CD8-positive, alpha-beta memory T cell (primary cell): Measurements from ENCODE around the gene PTCH1. TPM values are rescaled to one million over a fixed set of nuclear protein-coding genes. Genes with fewer than 3 reads are reported as not detected.

Experiments used
- CTCF ChIA-PET: fragments of 350-600 bp; sonication (Branson Sonifier 250); formaldehyde crosslinking; loops from one replicate; lab custom pipeline; 2021; ENCODE audit warnings: antibody characterized with exemption; lab: Charles Lee
- POLR2A ChIA-PET: fragments of 350-600 bp; sonication (Branson Sonifier 250); formaldehyde crosslinking; loops from one replicate; lab custom pipeline; 2021; ENCODE audit warnings: antibody characterized with exemption; lab: Charles Lee
- DNase-seq, 5 donors: peaks; one replicate each; pipeline versions ENCODE4 v3.0.0 to v3.0.0-alpha.2; 2020 to 2022; ENCODE audit warnings: mixed read lengths in 1 of 5
- H3K27ac ChIP-seq: one replicate; pipeline ENCODE4 v1.7.0; 2013; ENCODE audit warnings: low read depth, mild to moderate bottlenecking, low read length, moderate library complexity
- H3K27me3 ChIP-seq: 2 replicates; pipeline ENCODE4 v1.7.0; 2013; ENCODE audit warnings: low read length, mild to moderate bottlenecking; ENCODE audit not compliant: insufficient read depth, poor library complexity, severe bottlenecking
- H3K36me3 ChIP-seq: 2 replicates; pipeline ENCODE4 v1.7.0; 2013; ENCODE audit warnings: mild to moderate bottlenecking, low read length, moderate library complexity; ENCODE audit not compliant: insufficient read depth
- H3K4me1 ChIP-seq: 2 replicates; pipeline ENCODE4 v1.7.0; 2013; ENCODE audit warnings: mild to moderate bottlenecking, low read length, moderate library complexity; ENCODE audit not compliant: insufficient read depth
- H3K4me3 ChIP-seq: 2 replicates; pipeline ENCODE4 v1.7.0; 2013; ENCODE audit warnings: mild to moderate bottlenecking, low read length
- H3K9me3 ChIP-seq: 2 replicates; pipeline ENCODE4 v1.7.0; 2013; ENCODE audit warnings: mild to moderate bottlenecking, low read length
- H3K27ac Mint-ChIP-seq, 8 donors: one replicate each; pipeline ENCODE4 v1.8.0; 2020 to 2021; ENCODE audit warnings: mixed read lengths in 8 of 8, mild to moderate bottlenecking in 6 of 8, inconsistent platforms in 3 of 8, moderate library complexity in 3 of 8
- H3K27me3 Mint-ChIP-seq, 2 donors: one replicate each; pipeline ENCODE4 v1.8.0; 2020 to 2021; ENCODE audit warnings: mixed read lengths in 2 of 2, mild to moderate bottlenecking in 1 of 2, moderate library complexity in 1 of 2
- H3K36me3 Mint-ChIP-seq, 3 donors: one replicate each; pipeline ENCODE4 v1.8.0; 2020 to 2021; ENCODE audit warnings: mixed read lengths in 3 of 3, inconsistent platforms in 1 of 3, mild to moderate bottlenecking in 1 of 3
- H3K4me1 Mint-ChIP-seq, 3 donors: one replicate each; pipeline ENCODE4 v1.8.0; 2020 to 2021; ENCODE audit warnings: mixed read lengths in 3 of 3, inconsistent platforms in 1 of 3, mild to moderate bottlenecking in 1 of 3
- H3K4me3 Mint-ChIP-seq, 7 donors: one replicate each; pipeline ENCODE4 v1.8.0; 2020 to 2021; ENCODE audit warnings: mixed read lengths in 7 of 7, mild to moderate bottlenecking in 6 of 7, moderate library complexity in 4 of 7, inconsistent platforms in 2 of 7
- H3K9me3 Mint-ChIP-seq, 5 donors: one replicate each; pipeline ENCODE4 v1.8.0; 2020 to 2022; ENCODE audit warnings: mixed read lengths in 5 of 5, mild to moderate bottlenecking in 3 of 5, moderate library complexity in 2 of 5, inconsistent platforms in 1 of 5
- polyA plus RNA-seq: library from polyadenylated mRNA; unstranded; fragments of 300-500 nt; fragmentation: Illumina TruSeq; gene quantifications from one replicate; pipeline ENCODE4 v1.2.3, GENCODE V29; 2021
- total RNA-seq, 2 experiments: library from RNA; stranded (reverse); gene quantifications; one replicate each; pipeline ENCODE4 v1.2.3, GENCODE V29; 2021

Gene PTCH1
- total and polyA plus RNA-seq, 3 experiments from 2014 or later: 7.1 to 23.3 (median 7.9) TPM

DNA sequence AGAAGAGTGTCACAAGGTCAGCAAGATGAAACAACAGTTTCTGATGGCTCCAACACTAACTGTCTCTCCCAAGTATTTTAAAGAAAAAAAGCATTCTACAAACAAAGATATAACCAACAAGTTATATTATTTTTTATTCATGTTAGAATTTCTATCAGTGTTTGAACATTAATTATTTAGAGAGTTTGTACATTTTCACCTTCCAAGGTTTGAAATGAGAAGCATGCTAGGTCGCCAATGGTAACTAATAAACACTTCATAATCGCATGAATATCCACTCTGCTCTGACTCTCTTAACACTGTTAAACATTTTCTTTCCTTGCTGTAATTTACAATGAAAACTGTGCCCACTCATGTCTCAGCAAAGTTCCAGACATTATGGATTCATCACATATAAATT lies 73.5 kb downstream of the PTCH1 start:
- no peak overlapping the region for H3K4me3 ChIP-seq
- Mint-ChIP-seq H3K27ac (peak overlapping the region in 1 of 8 donors; percentile 51), H3K4me3 (no peak overlapping the region), H3K4me1 (peaks cover 0 to 8% (median 0%) of the 10 kb centered on the region in 3 donors), H3K9me3 (no peaks in the 10 kb centered on the region), H3K27me3 (peaks cover 2 to 3% of the 10 kb centered on the region in 2 donors), H3K36me3 (peaks cover 5 to 32% (median 7%) of the 10 kb centered on the region in 3 donors)
- POLR2A ChIA-PET: no interaction called here
- H3K4me1 ChIP-seq: no peaks in the 10 kb centered on the region
- peaks cover 15% of the 10 kb centered on the region for H3K36me3 ChIP-seq
- no peaks in the 10 kb centered on the region for H3K9me3 ChIP-seq
- CTCF ChIA-PET: no interaction called here
- no peaks in the 10 kb centered on the region for H3K27me3 ChIP-seq
- no peak for DNase-seq
- no peak overlapping the region for H3K27ac ChIP-seq

DNA sequence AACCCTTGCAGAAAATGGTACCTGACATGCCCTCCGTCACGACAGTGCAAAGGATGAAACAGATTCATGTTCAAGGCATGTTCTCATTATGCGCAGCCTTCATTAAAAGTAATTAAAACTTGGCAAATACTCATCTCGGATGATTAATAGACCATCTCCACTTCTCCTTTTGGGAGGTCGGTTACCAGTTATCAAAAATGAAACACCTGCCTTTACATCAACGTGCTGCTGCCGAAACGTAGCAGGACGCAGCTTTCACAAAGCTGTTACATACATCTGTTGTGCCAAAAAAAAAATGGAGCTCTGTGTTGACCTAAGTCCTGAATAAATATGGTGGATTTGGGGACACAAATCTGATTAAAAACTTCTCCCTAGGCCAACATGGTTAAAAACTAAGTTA lies 75.7 kb downstream of the PTCH1 start:
- Mint-ChIP-seq H3K27ac (no peak overlapping the region), H3K9me3 (no peaks in the 10 kb centered on the region), H3K36me3 (peaks cover 1 to 12% (median 5%) of the 10 kb centered on the region in 3 donors), H3K4me1 (peaks cover 0 to 2% (median 2%) of the 10 kb centered on the region in 3 donors), H3K27me3 (peaks cover 3 to 5% of the 10 kb centered on the region in 2 donors), H3K4me3 (no peak overlapping the region)
- POLR2A ChIA-PET: interaction anchor here (0.5 kb wide), 1 partner anchor 65 kb away, joined by 3 read pairs; no protein-coding TSS in a partner anchor
- H3K9me3 ChIP-seq: no peaks in the 10 kb centered on the region
- no peak for DNase-seq
- no peaks in the 10 kb centered on the region for H3K27me3 ChIP-seq
- peaks cover 9% of the 10 kb centered on the region for H3K36me3 ChIP-seq
- CTCF ChIA-PET: no interaction called here
- no peak overlapping the region for H3K27ac ChIP-seq
- H3K4me3 ChIP-seq: no peak overlapping the region
- H3K4me1 ChIP-seq: no peaks in the 10 kb centered on the region

DNA sequence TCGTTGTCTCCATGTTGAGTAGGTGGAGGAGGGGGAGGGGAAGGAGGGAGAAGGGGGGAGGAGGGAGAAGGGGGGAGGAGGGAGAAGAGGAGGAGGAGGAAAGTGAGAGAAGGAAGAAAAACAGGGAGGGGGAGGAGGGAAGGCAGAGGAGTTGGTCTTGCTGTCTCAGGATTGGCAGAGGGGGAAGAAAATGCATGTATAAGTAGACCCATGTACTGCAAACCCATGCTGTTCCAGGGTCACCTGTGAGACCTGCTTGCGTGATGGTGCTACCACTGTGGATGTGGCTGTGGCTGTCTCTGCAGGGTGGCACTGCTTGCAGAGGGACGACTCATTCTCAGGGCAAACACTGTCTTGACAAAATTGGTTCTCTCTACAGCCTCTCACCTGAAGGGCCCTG lies 76.3 kb downstream of the PTCH1 start:
- Histone ChIP-seq H3K4me1 (no peaks in the 10 kb centered on the region), H3K27ac (no peak overlapping the region), H3K27me3 (no peaks in the 10 kb centered on the region), H3K4me3 (no peak overlapping the region), H3K9me3 (no peaks in the 10 kb centered on the region), H3K36me3 (peaks cover 6% of the 10 kb centered on the region)
- H3K9me3 Mint-ChIP-seq: no peaks in the 10 kb centered on the region
- H3K4me3 Mint-ChIP-seq: no peak overlapping the region
- no peak overlapping the region for H3K27ac Mint-ChIP-seq
- POLR2A ChIA-PET: no interaction called here
- CTCF ChIA-PET: no interaction called here
- no peak for DNase-seq
- peaks cover under 1 to 4% (median 1%) of the 10 kb centered on the region in 3 donors for H3K4me1 Mint-ChIP-seq
- peaks cover 3 to 5% of the 10 kb centered on the region in 2 donors for H3K27me3 Mint-ChIP-seq
- H3K36me3 Mint-ChIP-seq: peaks cover 1 to 9% (median 1%) of the 10 kb centered on the region in 3 donors

DNA sequence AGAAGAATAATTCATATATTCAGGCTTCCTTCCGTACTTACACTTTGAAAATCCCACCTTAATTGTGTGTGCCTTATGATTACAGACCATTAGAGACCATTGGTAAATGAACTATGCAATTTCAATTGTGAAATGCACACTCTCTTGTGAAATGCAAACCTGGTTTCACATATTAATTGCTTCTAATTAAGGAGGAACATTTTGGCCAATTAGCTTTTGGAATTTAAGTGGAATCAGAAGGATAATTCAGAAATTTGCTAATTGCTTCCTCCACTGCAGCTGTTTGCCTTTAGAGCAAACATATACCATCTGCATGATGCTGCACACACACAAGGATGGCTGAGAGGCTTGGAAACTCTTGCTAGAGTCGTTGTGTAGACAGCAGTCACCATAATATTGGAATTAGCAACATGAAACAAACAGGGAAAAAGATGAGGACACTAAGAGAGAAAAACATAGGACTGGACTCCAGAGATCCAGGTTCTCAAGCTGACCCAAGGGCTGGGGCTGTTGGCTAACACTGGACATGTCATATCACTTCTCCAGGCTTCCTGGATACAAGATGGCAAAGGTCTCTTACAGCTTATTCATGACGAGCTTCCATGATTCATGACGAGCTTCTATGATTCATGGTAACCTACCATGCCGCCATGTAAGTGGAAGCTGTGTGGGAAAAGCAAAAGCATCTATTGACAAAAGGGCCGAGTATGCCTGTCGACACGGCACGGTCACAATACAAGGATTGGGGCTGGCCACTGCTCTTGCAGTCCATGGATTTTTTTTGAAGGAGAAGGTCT lies 78.0 kb downstream of the PTCH1 start:
- no peak for DNase-seq
- no peak overlapping the region for H3K27ac ChIP-seq
- H3K4me1 ChIP-seq: no peaks in the 10 kb centered on the region
- no peaks in the 10 kb centered on the region for H3K36me3 ChIP-seq
- H3K4me3 ChIP-seq: no peak overlapping the region
- H3K27me3 ChIP-seq: no peaks in the 10 kb centered on the region
- Mint-ChIP-seq H3K27ac (no peak overlapping the region), H3K9me3 (no peaks in the 10 kb centered on the region), H3K27me3 (peaks cover 3 to 5% of the 10 kb centered on the region in 2 donors), H3K4me1 (peaks cover 1 to 8% (median 6%) of the 10 kb centered on the region in 3 donors), H3K4me3 (no peak overlapping the region), H3K36me3 (peaks cover 0 to 3% (median 0%) of the 10 kb centered on the region in 3 donors)
- H3K9me3 ChIP-seq: no peaks in the 10 kb centered on the region
- CTCF ChIA-PET: no interaction called here
- POLR2A ChIA-PET: no interaction called here

DNA sequence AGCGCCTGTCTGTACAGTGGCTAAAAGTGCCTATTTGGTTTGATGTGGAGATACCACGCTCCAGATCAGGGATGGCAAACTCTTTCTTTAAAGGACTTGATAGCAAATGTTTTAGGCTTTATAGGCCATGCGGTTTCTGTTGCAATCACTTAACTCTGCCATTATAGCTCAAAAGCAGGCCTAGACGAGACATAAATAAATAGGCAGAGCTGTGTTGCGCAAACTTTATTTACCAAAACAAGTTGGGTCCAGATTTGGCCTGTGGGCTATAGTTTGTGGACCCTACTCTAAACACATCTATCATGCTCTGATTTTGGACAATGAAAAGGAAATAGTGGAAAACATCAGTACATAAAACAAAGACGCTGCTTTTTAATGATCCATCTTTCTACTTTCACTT lies 79.2 kb downstream of the PTCH1 start:
- ChIA-PET CTCF (no interaction called here), POLR2A (no interaction called here)
- Mint-ChIP-seq H3K4me3 (no peak overlapping the region), H3K9me3 (no peaks in the 10 kb centered on the region), H3K36me3 (peaks cover 0 to 2% (median 0%) of the 10 kb centered on the region in 3 donors), H3K27ac (no peak overlapping the region), H3K27me3 (peaks cover 3 to 5% of the 10 kb centered on the region in 2 donors), H3K4me1 (peaks cover 3 to 8% (median 6%) of the 10 kb centered on the region in 3 donors)
- Histone ChIP-seq H3K36me3 (no peaks in the 10 kb centered on the region), H3K27ac (no peak overlapping the region), H3K9me3 (no peaks in the 10 kb centered on the region), H3K27me3 (no peaks in the 10 kb centered on the region), H3K4me3 (no peak overlapping the region), H3K4me1 (no peaks in the 10 kb centered on the region)
- DNase-seq: no peak

DNA sequence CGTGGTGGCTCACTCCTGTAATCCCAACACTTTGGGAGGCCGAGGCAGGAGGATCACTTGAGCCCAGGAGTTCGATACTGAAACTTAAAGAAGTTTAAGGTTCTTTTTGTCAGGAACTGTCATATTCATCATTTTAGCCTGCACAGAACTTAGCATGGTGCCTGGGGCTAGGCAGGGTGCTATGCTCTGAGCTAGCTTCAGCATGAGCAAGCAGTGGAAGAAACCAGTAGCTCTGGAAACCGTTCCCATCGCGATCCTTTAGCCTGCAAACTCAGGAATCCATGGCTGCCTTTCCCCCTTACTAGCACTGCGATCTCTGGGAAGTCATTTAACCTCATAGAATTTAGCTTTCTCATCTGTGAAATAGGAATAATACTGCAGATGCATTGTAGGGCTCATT lies 80.4 kb downstream of the PTCH1 start:
- Mint-ChIP-seq H3K27ac (peak overlapping the region in 1 of 8 donors; percentile 17), H3K27me3 (peaks cover 3 to 5% of the 10 kb centered on the region in 2 donors), H3K9me3 (no peaks in the 10 kb centered on the region), H3K36me3 (peaks cover 0 to 2% (median 0%) of the 10 kb centered on the region in 3 donors), H3K4me1 (peaks cover 3 to 8% (median 6%) of the 10 kb centered on the region in 3 donors), H3K4me3 (no peak overlapping the region)
- Histone ChIP-seq H3K36me3 (no peaks in the 10 kb centered on the region), H3K27me3 (no peaks in the 10 kb centered on the region), H3K27ac (no peak overlapping the region), H3K4me1 (no peaks in the 10 kb centered on the region), H3K9me3 (no peaks in the 10 kb centered on the region), H3K4me3 (no peak overlapping the region)
- POLR2A ChIA-PET: no interaction called here
- no peak for DNase-seq
- CTCF ChIA-PET: interaction anchor here (1.6 kb wide), 1 partner anchor 26 kb away, joined by 3 read pairs; no protein-coding TSS in a partner anchor

DNA sequence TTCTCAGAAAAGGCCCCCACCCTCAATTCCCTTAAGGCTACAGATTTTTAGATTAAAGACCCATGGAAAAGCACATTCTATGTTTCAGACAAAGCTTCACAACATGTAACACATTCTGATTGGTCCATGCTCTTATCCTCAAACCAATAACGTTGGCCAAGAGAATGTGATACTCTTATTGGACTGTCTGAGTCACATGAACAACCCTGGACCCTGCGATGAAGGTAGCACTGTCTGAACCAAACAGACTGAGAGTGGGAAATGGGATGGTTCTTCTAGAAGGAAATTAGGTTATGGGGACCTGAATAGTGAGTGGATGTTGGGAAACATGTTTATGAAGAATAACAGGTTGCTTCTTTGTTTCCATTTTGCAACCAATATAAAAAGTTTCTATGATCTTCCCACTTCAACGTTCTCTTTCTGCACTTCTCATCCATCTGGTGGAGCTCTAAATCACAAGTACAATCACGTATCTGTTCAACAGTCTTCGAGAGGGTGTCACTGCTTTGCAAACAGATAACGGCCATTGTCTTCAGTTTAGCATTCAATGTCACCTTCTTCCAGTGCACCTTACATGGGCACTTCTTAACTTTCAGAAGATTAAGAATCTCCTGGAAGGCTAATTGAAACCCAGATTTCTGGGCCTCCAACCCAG lies 81.6 kb downstream of the PTCH1 start:
- peaks cover 0 to 2% (median 0%) of the 10 kb centered on the region in 3 donors for H3K36me3 Mint-ChIP-seq
- H3K27me3 Mint-ChIP-seq: peaks cover 3 to 5% of the 10 kb centered on the region in 2 donors
- ChIA-PET POLR2A (no interaction called here), CTCF (interaction anchor here (1.6 kb wide), 1 partner anchor 27 kb away, joined by 3 read pairs; no protein-coding TSS in a partner anchor)
- H3K4me3 Mint-ChIP-seq: no peak overlapping the region
- Histone ChIP-seq H3K9me3 (no peaks in the 10 kb centered on the region), H3K27ac (no peak overlapping the region), H3K4me3 (no peak overlapping the region), H3K27me3 (no peaks in the 10 kb centered on the region), H3K36me3 (no peaks in the 10 kb centered on the region), H3K4me1 (no peaks in the 10 kb centered on the region)
- peaks cover 0 to 2% (median 2%) of the 10 kb centered on the region in 5 donors for H3K9me3 Mint-ChIP-seq
- H3K4me1 Mint-ChIP-seq: peaks cover 3 to 8% (median 6%) of the 10 kb centered on the region in 3 donors
- H3K27ac Mint-ChIP-seq: no peak overlapping the region
- DNase-seq: no peak
